GM18499 (cell line): ENCODE results near the gene ENPP1.
"Not testable (repeated sequence)": the region's sequence is repeated elsewhere in the genome, so short reads cannot be mapped to it uniquely, and the experiment has no call there.

Source experiments
- ATAC-seq: cut with Tn5 transposase; IDR thresholded peaks from one replicate; pipeline ENCODE4 v1.9.1; 2021; ENCODE audit warnings: moderate number of reproducible peaks; ENCODE audit not compliant: insufficient read depth, unreplicated experiment

The ENPP1 gene

DNA sequence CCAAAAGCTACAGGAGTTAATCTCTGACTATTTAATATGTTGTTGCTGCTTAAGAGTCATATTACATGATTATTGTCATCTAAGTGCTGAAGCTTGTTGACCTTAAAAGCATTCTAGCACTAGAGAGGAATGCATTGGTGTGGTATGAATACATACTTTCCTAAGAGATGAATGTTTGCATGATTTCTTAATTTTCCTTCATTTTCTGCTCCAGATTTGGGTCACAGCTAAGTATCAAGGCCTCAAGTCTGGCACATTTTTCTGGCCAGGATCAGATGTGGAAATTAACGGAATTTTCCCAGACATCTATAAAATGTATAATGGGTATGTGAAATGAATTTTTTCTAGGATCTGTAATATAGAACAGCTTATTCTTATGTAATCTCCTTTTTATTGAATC lies 53.6 kb downstream of the ENPP1 start:
- no peak for ATAC-seq

DNA sequence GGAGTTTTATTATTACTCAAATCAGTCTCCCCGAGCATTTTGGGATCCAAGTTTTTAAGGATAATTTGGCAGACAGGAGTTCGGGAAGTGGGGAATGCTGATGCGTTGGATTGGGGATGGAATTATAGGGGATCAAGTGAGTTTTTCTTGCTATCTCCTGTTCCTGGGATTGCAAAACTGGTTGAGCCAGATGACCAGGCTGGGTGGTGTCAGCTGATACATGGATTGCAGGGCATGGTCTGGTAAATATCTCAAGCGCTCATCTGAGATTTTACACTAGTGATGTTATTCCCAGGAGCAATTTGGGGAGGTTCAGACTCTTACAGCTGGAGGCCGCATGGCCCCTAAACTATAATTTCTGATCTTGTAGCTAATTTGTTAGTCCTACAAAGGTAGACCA lies 54.7 kb downstream of the ENPP1 start:
- no peak for ATAC-seq

DNA sequence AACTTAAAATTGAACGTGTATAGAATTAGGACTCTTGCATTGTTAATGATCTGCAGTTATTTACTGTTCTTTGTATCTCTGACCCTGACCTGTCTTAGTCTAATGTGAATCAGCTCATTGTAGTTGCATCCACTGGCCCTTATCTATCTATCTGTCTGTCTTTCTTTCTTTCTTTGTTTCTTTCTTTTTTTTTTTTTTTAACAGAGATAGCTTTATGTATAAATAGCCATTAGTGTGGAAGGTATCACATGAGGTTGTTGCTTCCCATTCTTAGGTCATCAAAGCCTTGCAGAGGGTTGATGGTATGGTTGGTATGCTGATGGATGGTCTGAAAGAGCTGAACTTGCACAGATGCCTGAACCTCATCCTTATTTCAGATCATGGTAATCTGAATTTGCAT lies 59.9 kb downstream of the ENPP1 start:
- ATAC-seq, result no peak

GRCh38 chr6:131868836-131869235 lies 61.0 kb downstream of the ENPP1 start:
- ATAC-seq, result no peak

- ATAC-seq, result no peak
Measured at GRCh38 chr6:131875647-131876046, 67.8 kb downstream of the ENPP1 start.

GRCh38 chr6:131876545-131876944 lies 68.7 kb downstream of the ENPP1 start:
- ATAC-seq, result no peak

- ATAC-seq, result no peak
Measured at GRCh38 chr6:131877999-131878789, 70.4 kb downstream of the ENPP1 start.

DNA sequence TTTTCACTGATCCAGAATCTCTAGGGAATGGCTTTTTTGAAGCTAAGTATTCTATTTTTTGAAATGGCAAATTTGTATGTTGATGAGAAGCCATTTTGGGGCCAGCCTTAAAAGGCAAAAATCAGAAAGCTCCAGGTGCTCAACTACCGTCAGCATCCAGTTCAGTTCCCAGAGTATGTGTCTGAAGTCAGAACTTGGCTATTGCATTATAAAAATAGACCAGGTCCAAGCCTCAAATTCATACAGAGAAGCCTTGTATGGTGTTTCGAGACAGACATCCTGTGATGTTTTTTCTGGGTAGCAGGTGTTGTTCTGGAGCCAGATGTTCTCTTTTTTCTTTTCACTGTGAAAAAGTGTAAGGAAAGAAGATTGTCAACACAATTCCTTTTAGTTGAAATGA lies 75.2 kb downstream of the ENPP1 start:
- ATAC-seq, result no peak

GRCh38 chr6:131885237-131885636 lies 77.4 kb downstream of the ENPP1 start:
- no peak for ATAC-seq

GRCh38 chr6:131886517-131886916 lies 78.7 kb downstream of the ENPP1 start:
- ATAC-seq, result no peak

GRCh38 chr6:131890091-131890490 lies 82.3 kb downstream of the ENPP1 start:
- no peak for ATAC-seq

GRCh38 chr6:131893198-131893597 lies 85.4 kb downstream of the ENPP1 start:
- ATAC-seq, result no peak

DNA sequence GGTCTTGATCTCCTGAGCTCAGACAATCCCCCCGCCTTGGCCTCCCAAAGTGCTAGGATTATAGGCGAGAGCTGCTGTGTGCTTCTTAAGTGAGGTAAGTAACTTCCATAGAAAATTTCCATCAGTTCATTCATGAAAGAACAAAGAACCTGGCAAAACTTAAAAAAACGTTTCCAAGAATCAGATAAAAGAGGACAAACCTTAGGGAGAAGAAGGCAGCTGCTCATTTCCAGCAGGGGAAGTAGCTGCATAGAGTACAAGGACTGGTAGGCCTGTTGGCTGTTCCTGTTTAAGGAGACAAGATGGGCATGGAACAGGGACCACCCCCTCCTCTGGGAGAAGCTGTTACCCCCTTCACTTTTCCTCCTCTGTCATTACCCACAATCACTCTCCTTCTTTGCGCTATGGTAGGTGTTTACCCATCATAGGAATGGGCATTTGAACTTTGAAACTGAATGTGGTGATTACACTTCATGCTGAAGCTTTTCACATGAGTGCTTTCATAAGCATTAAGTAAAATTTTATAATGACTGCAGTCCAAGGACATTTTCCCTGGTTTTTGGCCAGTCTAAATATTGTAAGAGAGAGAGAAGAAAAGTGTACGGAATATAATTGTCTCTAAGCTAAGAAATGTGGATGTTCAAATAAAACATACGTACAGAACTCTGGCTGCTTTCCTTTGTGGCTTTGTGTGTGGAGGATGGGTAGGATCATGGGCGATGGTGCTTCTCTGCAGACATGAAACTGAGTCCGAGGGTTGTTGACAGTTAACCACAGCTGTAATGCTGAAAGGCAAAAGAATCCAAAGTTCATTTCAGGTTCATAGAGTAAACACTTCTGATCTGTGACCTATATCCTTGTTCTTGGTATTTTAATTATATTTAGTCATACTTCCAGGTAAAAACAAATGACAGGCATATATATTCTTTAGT lies 86.9 kb downstream of the ENPP1 start:
- ATAC-seq, result no peak

DNA sequence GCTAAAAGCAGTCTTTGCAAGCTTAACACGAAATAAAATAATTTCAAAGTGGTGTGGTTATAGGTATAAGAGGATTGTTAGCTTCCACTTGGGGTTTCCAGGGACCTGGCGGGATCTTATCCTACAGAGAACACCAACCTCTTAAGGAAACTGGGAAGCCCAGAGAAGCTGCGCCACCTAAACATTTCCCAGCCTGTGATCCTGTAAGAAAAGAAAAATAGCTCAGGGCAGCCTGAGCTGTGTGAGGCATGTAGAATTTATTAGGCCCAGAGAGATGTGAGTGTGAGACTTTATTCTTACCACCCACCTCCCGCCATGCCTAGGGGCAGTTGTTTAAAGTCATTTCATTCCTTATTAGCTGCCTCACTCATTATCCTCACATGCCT lies 89.2 kb downstream of the ENPP1 start:
- no peak for ATAC-seq

DNA sequence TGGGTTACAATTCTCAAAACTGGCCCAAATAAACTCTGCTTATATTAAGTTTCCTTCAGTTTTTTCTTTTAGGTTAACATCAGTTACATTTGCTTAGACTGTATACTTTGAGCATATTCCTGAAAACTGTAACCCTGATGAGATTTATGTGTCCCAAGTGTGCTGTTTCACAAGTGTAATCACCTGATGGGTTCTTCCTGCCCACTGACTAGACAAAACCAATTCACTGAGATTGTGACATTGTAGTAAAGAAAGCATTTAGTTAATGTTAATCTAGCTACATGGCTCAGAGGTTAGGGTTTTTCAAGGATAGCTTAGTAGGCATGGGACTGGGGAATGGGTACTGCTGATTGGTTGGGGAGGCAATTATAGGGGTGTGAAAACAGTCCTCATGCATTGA lies 89.8 kb downstream of the ENPP1 start:
- ATAC-seq, result no peak

GRCh38 chr6:131898718-131899117 lies 90.9 kb downstream of the ENPP1 start:
- ATAC-seq, result no peak

GRCh38 chr6:131900231-131900630 lies 92.4 kb downstream of the ENPP1 start:
- ATAC-seq, result no peak

- ATAC-seq, result not testable (repeated sequence)
Measured at GRCh38 chr6:131901326-131901873, 93.6 kb downstream of the ENPP1 start.

DNA sequence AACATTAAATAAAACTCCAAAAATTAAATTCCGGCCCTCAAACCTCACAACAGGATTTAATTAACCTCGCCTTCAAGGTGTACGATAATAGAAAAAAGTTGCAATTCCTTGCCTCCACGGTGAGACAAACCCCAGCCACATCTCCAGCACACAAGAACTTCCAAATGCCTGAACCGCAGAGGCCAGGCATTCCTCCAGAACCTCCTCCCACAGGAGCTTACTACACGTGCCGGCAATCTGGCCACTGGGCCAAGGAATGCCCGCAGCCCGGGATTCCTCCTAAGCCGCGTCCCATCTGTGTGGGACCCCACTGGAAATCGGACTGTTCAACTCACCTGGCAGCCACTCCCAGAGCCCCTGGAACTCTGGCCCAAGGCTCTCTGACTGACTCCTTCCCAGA lies 95.9 kb downstream of the ENPP1 start:
- not testable (repeated sequence) for ATAC-seq

DNA sequence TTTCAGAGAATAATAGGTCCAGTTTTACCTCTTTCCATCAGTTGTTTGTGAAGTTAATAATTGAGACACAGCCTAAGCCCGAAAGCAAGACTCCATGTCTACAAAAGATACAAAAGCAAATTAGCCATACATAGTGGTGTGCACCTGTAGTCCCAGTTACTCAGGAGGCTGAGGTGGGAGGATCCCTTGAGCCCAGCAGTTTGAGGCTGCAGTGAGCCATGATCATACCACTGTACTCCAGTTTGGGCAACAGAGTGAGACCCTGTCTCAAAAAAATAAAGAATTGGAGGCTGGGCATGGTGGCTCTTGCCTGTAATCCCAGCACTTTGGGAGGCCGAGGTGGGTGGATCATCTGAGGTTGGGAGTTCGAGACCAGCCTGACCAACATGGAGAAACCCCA lies 101.0 kb downstream of the ENPP1 start:
- ATAC-seq, result not testable (repeated sequence)
